Keratinocyte (primary cell): ENCODE data around the gene MYBPC2.

Source experiments
- EZH2 ChIP-seq: IDR thresholded peaks from one replicate; pipeline ENCODE4 v1.6.1; 2012; ENCODE audit warnings: inconsistent platforms, mild to moderate bottlenecking, low read length, moderate library complexity
- TF ChIP-seq, protein P1 (sequence below), 3 experiments: IDR thresholded peaks in 1 of 3; conservative IDR thresholded peaks in 1 of 3; optimal IDR thresholded peaks in 1 of 3; 2 replicates in 2 of 3; 3 replicates in 1 of 3; pipeline versions ENCODE3 to v1.5.1; 2011; ENCODE audit warnings: low read length in 3 of 3, mild to moderate bottlenecking in 3 of 3, moderate library complexity in 2 of 3, control low read depth in 1 of 3, inconsistent platforms in 1 of 3; ENCODE audit not compliant: insufficient read depth in 2 of 3; ENCODE audit errors: extremely low read depth in 1 of 3

DNA sequence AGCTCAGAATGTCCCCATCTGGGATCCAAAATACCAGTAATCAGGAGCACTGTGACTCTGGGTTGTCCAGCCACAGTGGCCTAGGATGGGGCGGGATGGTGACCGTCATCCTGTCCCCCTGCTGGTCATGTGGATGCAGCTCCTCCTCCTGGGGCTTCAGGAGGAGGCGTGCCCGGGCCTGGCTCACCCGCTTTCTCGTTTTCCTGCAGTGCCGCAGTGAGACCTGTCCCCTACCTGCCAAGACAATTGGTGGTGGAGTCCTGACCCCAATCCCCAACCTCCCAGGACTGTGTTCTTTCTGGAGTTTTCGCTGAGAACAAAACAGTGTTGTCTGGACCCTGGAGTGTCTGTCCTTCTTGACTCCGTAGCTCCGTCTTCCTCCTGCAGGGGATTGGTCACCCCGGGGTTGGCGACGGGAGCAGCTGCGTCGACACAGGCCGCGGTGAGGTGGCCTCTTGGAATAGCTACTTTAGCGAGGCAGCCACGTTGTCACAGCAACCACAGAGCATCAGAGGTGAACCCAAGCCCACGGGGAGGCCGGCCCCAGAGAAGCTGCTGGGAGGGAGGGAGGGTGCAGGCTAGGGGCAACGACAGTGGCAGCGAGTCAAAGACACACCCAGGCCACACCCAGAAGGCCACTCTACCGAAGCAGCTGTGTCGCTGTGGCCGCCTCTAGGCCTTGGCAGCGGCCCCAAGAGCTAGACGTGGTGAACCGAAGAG, 33.5 kb downstream of the MYBPC2 start:
- TF ChIP-seq, protein P1, sequence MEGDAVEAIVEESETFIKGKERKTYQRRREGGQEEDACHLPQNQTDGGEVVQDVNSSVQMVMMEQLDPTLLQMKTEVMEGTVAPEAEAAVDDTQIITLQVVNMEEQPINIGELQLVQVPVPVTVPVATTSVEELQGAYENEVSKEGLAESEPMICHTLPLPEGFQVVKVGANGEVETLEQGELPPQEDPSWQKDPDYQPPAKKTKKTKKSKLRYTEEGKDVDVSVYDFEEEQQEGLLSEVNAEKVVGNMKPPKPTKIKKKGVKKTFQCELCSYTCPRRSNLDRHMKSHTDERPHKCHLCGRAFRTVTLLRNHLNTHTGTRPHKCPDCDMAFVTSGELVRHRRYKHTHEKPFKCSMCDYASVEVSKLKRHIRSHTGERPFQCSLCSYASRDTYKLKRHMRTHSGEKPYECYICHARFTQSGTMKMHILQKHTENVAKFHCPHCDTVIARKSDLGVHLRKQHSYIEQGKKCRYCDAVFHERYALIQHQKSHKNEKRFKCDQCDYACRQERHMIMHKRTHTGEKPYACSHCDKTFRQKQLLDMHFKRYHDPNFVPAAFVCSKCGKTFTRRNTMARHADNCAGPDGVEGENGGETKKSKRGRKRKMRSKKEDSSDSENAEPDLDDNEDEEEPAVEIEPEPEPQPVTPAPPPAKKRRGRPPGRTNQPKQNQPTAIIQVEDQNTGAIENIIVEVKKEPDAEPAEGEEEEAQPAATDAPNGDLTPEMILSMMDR (optimal IDR thresholded peaks at IDR 0.05 in 1 of 3, IDR thresholded peaks at IDR 0.05 in 1 of 3, conservative IDR thresholded peaks at IDR 0.05 in 1 of 3; ENCODE audit: extremely low read depth in 1 of 3, insufficient read depth in 2 of 3, low read length in 3 of 3): peak in 1 of 3 experiments; percentile 15
- no peak for TF ChIP-seq EZH2
